Activated naive CD4-positive, alpha-beta T cell treated with Interleukin-2 at 50 U/mL for 16 hours (primary cell): ENCODE measurements around the gene PARP3.
"Not testable (repeated sequence)": the region's sequence is repeated elsewhere in the genome, so short reads cannot be mapped to it uniquely, and the experiment has no call there.

ENCODE experiments used
- DNase-seq: peaks from one replicate; pipeline ENCODE4 v3.0.0-alpha.2; 2020

Gene PARP3

DNA sequence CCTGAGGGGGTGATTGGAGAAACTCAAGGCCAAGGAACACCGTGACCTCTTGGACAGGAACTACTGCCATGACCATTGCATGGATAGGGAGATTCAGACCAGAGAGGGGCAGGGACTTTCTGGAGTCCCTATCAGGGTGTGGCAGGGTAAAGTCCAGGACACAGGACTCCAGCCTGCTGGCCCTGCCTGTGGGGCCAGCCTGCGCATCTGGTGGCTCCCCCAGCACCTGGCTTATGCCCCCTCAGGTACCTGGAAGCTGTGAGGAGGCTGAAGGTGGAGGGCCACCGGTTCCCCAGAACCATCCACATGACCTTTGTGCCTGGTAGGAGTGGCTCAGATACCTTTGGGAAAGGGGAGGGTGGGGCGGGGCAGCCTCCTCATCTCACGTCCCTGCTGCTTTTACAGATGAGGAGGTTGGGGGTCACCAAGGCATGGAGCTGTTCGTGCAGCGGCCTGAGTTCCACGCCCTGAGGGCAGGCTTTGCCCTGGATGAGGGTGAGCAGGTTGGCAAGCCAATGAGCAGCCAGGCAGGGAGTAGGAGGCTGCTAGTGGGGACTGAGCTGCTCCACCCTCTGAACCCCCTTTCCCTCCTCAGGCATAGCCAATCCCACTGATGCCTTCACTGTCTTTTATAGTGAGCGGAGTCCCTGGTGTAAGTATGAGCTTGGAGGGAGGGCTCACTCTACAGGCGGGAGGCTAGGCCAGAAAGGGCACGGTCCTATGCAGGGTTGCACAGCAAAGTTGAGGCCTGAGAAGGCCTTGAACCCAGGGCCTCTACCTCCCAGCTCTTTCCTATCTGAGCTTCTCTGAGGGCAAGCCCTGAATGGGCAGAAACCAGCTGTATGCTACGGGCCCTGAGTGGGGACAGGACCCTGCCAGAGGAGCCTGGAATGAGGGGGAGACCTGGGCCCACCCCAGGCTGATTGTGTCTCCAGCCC lies 44.1 kb downstream of the PARP3 start:
- DNase-seq = no peak

DNA sequence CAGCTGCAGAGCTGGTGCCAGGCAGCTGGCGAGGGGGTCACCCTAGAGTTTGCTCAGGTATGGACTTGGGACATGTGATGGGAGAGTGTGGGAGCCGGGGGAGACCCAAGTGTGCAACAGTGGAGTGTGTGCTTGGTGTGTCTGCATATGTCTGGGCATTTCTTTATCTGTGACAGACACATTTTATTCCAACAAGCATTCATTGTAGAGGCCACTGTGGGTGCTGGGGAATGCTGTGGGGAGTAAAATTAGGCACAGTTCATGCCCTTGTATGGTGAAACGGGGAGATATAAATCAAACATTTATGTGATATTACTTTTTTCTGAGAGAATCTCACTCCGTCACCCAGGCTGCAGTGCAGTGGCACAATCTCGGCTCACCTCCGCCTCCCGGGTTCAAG lies 45.4 kb downstream of the PARP3 start:
- DNase-seq = no peak

DNA sequence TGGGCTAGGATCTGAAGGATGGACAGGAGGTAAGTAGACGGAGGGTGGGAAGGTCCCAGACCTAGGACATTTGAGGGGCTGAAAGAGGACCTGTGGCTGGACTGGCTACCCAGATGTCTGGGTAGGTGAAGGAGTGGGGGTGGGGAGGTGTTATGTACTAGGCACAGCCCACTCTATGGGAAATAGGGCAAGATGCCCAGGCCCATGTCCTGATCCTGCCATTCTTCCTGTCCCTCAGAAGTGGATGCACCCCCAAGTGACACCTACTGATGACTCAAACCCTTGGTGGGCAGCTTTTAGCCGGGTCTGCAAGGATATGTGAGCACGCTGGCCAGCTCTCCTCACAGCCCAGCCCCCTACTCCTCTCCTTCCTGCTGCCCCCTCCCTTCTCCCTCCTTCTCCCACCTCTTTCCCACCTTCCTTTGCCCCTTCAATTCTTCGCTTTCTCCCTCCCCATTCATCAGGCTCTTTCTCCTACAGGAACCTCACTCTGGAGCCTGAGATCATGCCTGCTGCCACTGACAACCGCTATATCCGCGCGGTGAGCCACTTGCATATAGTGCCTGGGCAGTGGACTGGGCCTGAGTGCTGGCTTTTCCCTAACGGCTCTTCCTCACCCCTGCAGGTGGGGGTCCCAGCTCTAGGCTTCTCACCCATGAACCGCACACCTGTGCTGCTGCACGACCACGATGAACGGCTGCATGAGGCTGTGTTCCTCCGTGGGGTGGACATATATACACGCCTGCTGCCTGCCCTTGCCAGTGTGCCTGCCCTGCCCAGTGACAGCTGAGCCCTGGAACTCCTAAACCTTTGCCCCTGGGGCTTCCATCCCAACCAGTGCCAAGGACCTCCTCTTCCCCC lies 46.4 kb downstream of the PARP3 start:
- DNase-seq = no peak

DNA sequence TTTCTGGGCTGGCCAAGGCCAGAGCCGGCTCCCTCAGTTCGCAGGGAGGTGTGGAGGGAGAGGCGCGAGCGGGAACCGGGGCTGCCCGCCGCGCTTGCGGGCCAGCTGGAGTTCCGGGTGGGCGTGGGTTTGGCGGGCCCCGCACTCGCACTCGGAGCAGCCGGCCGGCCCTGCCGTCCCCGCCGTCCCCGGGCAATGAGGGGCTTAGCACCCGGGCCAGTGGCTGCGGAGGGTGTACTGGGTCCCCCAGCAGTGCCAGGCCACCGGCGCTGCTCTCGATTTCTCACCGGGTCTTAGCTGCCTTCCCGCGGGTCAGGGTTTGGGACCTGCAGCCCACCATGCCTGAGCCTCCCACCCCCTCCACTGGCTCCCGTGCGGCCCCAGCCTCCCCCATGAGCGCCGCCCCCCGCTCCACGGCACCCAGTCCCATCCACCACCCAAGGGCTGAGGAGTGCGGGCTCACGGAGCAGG lies 48.4 kb downstream of the PARP3 start:
- not testable (repeated sequence) for DNase-seq

DNA sequence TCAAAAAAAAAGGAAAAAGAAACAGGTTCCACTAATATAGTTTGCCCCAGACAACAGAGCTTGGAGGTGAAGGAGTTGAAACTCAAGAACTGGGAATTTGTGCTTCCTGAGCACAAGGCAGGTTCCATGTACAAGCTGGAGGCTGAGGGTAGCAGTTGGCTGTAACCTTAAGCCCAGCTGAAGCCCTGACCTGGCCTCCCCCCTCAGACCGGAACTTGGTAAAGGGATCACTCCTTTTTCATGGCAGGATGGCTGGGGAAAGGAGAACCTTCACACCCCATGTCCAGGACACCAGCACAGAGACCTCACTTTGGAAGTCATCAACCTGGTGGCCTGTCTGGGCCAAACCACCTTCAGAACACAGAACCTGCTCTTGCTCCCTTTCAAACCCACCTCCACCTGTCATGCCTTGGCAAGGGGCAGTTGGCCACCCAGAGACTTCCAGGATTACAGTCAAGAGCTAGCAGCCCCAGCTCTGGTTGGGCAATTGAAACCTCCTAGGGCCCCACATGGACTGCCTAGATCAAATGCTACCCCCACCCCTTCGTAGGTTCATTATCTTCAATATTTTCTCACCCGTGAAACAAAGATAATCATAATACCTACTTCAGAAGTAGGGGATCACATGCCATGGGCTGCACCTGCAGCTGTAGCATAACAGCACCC lies 50.0 kb downstream of the PARP3 start:
- DNase-seq = no peak

DNA sequence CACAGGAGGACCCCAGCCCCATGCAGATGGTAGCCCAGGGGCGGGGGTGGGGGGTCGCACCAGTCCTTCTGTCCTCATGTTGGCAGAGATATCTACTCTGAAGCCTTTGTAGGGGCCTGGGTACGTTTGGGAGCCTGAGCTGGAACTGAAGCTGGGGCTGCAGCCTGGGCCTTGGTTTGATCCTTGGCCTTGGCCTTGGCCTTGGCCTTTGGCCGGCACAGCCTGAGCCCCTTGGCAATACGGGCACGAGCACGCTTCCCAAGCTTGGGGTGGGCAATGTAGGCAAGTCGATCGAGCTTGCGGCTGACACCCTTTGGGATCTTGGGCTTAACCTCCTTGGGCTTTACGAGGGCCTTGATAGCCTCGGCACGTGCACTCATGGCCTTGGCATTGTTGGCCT lies 51.5 kb downstream of the PARP3 start:
- DNase-seq = not testable (repeated sequence)

DNA sequence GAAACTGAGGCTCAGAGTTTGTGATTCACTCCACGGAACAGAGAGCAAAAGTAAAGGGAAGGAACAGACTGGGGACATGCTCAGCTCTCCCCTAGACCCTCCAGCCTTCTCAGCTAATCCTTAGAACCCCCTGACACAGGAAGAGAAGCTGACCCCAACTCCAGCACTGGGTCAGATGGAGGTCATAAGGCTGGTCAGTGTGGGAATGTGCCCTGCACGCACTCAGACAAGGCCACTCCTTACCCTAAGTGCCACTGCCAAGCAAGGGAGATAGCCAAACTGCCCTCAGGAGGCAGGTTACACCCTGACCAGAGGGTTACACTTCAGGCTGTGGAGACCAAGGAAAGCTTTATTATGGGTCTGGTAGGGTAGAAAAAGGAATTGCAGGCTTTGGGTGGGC lies 52.4 kb downstream of the PARP3 start:
- no peak for DNase-seq

DNA sequence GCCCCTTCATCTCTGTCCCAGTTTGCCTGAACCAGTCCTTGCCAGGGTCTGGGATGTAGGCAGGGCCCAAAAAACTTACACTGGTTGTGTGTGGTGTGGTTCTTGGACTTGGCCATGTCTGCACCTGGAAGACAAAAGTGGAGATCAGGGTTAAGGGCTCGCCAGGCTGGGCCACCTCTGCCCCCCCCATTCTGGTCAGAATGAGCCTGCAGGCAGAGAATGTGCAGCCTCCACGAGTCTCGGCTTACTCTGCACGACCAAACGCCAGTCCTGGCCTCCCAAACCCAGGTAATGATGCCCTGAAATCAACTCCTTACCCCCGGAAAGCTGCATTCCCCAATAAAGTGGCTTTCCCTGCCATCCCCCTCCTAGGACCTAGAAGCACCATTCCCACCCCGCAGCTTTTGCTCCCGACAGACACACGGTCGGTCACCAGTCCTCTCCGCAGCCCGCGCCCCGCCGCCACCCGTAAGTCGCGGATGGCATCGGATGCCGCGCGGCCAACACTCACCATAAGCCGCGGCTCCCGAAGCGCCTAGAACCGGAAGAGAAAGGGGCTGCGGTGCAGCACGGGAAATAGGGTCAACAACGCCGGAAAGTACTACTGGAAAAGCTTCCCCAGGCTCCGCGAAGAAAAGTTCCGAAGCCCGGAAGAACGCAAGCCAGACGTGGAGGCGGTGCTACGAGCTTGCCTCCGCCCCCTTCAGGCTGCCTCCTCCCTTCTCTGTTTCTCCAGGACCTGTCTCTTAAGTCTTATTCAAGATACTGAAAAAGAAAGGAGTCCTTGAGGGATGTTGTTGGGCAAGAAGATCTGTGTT lies 53.4 kb downstream of the PARP3 start, which contains the start of gene RPL29:
TSS of gene RPL29 (minus strand) at position 550 of the 818 bp plus-strand sequence. CDS start at position 116, 434 bp downstream.
- DNase-seq = peak; percentile 94

DNA sequence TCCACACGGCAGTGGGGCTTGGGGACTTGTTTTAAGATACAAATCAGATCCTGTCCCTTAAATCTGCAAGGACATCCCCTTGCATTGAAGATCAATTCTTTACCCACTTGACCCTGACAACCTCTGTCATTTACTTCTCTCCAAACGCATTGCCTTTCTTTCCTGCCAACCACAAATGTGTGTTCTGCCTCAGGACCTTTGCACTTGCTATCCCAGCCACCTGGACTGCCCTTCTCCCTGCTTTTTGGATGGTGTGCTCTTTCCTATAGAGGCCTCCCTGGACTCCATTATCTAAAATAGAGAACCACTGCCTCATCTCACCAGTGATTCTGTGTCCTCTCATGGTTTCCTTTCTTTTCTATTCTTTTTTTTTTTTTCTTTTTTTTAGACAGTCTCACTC lies 55.0 kb downstream of the PARP3 start:
- DNase-seq = no peak

DNA sequence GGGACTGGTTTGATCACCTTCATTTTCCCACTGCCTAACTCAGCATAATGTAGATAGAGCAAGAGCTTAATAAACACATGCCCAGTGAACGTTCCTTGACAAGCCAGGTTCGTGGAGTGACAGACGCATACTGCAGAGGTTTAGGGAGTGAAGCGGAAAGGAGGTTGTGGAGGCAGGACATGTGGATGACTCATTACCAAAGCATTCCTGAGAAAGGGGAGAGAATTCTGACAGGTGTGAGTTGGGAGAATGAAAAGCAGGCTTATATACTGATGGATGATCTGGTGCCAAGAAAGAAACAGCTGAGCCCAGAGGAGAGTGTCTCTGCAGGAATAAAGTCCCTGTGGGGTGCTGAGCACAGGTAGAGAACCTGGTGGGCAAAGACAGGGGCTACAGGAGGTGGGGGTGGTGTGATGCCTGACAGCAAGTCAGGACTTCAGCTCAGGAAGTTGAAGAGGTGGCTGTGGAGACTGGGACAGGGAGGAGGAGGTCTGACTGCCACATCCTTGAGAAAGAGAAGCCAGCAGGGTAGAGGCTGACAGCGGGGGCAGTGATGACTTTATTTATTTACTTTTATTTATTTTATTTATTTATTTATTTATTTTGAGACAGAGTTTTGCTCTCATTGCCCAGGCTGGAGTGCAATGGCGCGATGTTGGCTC lies 55.9 kb downstream of the PARP3 start:
- no peak for DNase-seq
